Kidney (tissue), 14 donors: ENCODE measurements around the gene XKR8. TPM values are rescaled to one million over a fixed set of nuclear protein-coding genes. Genes with fewer than 3 reads are reported as not detected.

ENCODE experiments used
- DNase-seq, 5 donors: peaks; one replicate each; pipeline ENCODE4 v3.0.0-alpha.2; 2013 to 2020
- FAIRE-seq: peaks from 2 replicates; lab custom pipeline; 2012; peaks lifted over from hg19 to GRCh38; lab: Jason Lieb, UNC
- H3K27ac ChIP-seq, 2 donors: one replicate each; pipeline ENCODE4 v1.7.0; 2013; ENCODE audit warnings: low read depth in 2 of 2, low read length in 2 of 2, inconsistent platforms in 1 of 2
- H3K27me3 ChIP-seq: one replicate; pipeline ENCODE4 v1.7.1; 2013; ENCODE audit warnings: low read length, inconsistent platforms; ENCODE audit not compliant: control insufficient read depth, insufficient read depth
- H3K36me3 ChIP-seq, 3 donors: one replicate each; pipeline versions ENCODE4 v1.7.0 to v1.7.1; 2013; ENCODE audit warnings: low read length in 3 of 3, control low read depth in 1 of 3, inconsistent platforms in 1 of 3; ENCODE audit not compliant: insufficient read depth in 3 of 3, control insufficient read depth in 2 of 3
- H3K4me1 ChIP-seq, 3 donors: one replicate each; pipeline versions ENCODE4 v1.7.0 to v1.7.1; 2013; ENCODE audit warnings: low read length in 3 of 3, inconsistent platforms in 1 of 3, low read depth in 1 of 3; ENCODE audit not compliant: control insufficient read depth in 2 of 3, insufficient read depth in 2 of 3
- H3K4me3 ChIP-seq, 3 donors: one replicate each; pipeline versions ENCODE4 v1.7.0 to v1.8.1; 2013; ENCODE audit warnings: low read length in 3 of 3, control low read depth in 1 of 3, inconsistent platforms in 1 of 3
- H3K9ac ChIP-seq, 3 donors: one replicate each; pipeline versions ENCODE4 v1.7.0 to v1.7.1; 2013; ENCODE audit warnings: low read length in 3 of 3, control low read depth in 1 of 3, inconsistent platforms in 1 of 3
- H3K9me3 ChIP-seq, 3 donors: one replicate each; pipeline versions ENCODE4 v1.7.0 to v1.7.1; 2013; ENCODE audit warnings: low read length in 3 of 3, control low read depth in 1 of 3, inconsistent platforms in 1 of 3; ENCODE audit not compliant: control insufficient read depth in 2 of 3, insufficient read depth in 1 of 3
- intact Hi-C: fragments of 100-400 bp; cut with DNase I; formaldehyde crosslinking; loops from one replicate; pipeline ENCODE4 v1.11.1; 2022
- polyA plus RNA-seq: library from polyadenylated mRNA; stranded (reverse); fragments of 350-450 nt; fragmentation: Illumina TruSeq; extraction: RNeasy Lipid Tissue Mini Kit (QIAGEN cat#74804); gene quantifications from one replicate; pipeline ENCODE4 v1.2.3, GENCODE V29; 2014; ENCODE audit warnings: low read depth, low replicate concordance; ENCODE audit not compliant: insufficient read depth
- total RNA-seq: library from RNA; stranded (reverse); fragmentation: NEBNext Ultra II Directional; extraction: Animal tissue kit (Norgen Biotek cat#: 25700); gene quantifications from one replicate; pipeline ENCODE4 v1.2.1, GENCODE V29; 2021
- TF ChIP-seq, protein P1 (sequence below): IDR thresholded peaks from 3 replicates; pipeline ENCODE4 v1.5.1; 2012; ENCODE audit warnings: mild to moderate bottlenecking, moderate library complexity, borderline replicate concordance; ENCODE audit not compliant: insufficient read depth; ENCODE audit errors: extremely low read depth
- donor health status: control.
- donor health status: control.
- donor health status: control.
- donor health status: control.
- donor health status: control.
- donor health status: DM: yes; HTN: yes; CAD: no.
- donor health status: Normal renal cell carcinoma (clear cell type).

The XKR8 gene
- total and polyA plus RNA-seq, 2 donors from 2014 or later: 8.2 to 9.1 TPM

- DNase-seq (peak in 1 of 5 donors; percentile 82), FAIRE-seq (no peak)
- Histone ChIP-seq H3K27ac (no peak overlapping the region), H3K36me3 (no peaks in the 10 kb centered on the region), H3K27me3 (no peaks in the 10 kb centered on the region), H3K4me3 (no peak overlapping the region), H3K9me3 (no peaks in the 10 kb centered on the region), H3K4me1 (peaks cover 0 to 12% (median 0%) of the 10 kb centered on the region in 3 donors), H3K9ac (no peak overlapping the region)
- intact Hi-C loops: no loop called here
- TF ChIP-seq, protein P1, sequence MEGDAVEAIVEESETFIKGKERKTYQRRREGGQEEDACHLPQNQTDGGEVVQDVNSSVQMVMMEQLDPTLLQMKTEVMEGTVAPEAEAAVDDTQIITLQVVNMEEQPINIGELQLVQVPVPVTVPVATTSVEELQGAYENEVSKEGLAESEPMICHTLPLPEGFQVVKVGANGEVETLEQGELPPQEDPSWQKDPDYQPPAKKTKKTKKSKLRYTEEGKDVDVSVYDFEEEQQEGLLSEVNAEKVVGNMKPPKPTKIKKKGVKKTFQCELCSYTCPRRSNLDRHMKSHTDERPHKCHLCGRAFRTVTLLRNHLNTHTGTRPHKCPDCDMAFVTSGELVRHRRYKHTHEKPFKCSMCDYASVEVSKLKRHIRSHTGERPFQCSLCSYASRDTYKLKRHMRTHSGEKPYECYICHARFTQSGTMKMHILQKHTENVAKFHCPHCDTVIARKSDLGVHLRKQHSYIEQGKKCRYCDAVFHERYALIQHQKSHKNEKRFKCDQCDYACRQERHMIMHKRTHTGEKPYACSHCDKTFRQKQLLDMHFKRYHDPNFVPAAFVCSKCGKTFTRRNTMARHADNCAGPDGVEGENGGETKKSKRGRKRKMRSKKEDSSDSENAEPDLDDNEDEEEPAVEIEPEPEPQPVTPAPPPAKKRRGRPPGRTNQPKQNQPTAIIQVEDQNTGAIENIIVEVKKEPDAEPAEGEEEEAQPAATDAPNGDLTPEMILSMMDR: no peak
These were observed 1.3 kb upstream of the XKR8 start for GRCh38 chr1:27958513-27958912.

- H3K9ac ChIP-seq: peak overlapping the region in 2 of 3 donors; percentile 6 to 70
- H3K27me3 ChIP-seq: no peaks in the 10 kb centered on the region
- FAIRE-seq: no peak
- peaks cover 0 to 9% (median 0%) of the 10 kb centered on the region in 3 donors for H3K36me3 ChIP-seq
- H3K4me1 ChIP-seq: peaks cover 0 to 12% (median 0%) of the 10 kb centered on the region in 3 donors
- TF ChIP-seq, protein P1: no peak
- intact Hi-C loops: no loop called here
- DNase-seq: no peak
- H3K27ac ChIP-seq: peak overlapping the region; percentile 84 to 96
- H3K9me3 ChIP-seq: no peaks in the 10 kb centered on the region
- peak overlapping the region; percentile 67 to 73 (median 68) for H3K4me3 ChIP-seq
These were observed 1.2 kb downstream of the XKR8 start for GRCh38 chr1:27960762-27961645.

GRCh38 chr1:27961646-27962221, 2.0 kb downstream of the XKR8 start:
- H3K36me3 ChIP-seq: peaks cover 0 to 9% (median 2%) of the 10 kb centered on the region in 3 donors
- intact Hi-C loops: no loop called here
- no peak overlapping the region for H3K9ac ChIP-seq
- no peak overlapping the region for H3K4me3 ChIP-seq
- TF ChIP-seq, protein P1: no peak
- no peak for DNase-seq
- no peaks in the 10 kb centered on the region for H3K27me3 ChIP-seq
- no peak overlapping the region for H3K27ac ChIP-seq
- FAIRE-seq: no peak
- H3K4me1 ChIP-seq: peaks cover 0 to 12% (median 0%) of the 10 kb centered on the region in 3 donors
- no peaks in the 10 kb centered on the region for H3K9me3 ChIP-seq
